ENCODE data around the gene FNBP1. TPM values are rescaled to one million over a fixed set of nuclear protein-coding genes. Genes with fewer than 3 reads are reported as not detected.
A peak's percentile ranks its signal among the peaks of the same experiment; 100 is the strongest.

Gene FNBP1
- total and polyA plus RNA-seq, 10 of the 15 experiments (the other 5 are each of a cell fraction or from before 2014, with no cell fraction given) = 64.5 to 353 (median 179) TPM

DNA sequence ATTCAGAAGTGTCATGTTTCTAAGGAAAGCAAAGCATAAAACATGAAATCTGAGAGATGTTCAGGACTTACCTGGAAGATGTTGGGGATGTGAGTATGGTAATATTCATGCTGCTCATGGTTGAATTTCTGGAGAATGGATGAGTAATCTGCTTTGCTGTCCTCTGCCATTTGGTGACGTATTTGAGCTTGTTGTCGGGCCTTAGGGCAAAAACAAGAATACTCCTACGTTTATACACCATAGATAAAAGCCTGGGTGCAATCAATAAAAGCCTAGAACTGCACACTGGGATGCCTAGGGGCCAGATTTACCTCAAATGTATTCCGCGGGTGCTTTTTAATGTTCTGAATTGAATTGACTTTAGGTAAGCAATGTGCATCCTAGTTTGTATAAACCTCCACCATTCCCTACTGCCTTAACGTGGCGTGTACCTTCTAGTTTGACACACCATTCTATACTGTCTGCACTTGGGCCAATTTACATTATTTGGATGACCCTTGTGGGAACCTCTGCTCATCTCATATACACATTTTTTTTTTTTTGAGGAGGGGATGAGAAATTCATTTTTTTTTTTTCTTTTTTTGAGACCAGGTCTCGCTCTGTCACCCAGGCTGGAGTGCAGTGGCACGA lies 113.4 kb downstream of the FNBP1 start:
- no peaks in the 10 kb centered on the region for H3K27me3 ChIP-seq (replicated peaks in 1 of 2; ENCODE audit: control insufficient read depth in 2 of 2, insufficient read depth in 2 of 2, low read length in 1 of 2)
- no peak for FAIRE-seq
- no peak for DNase-seq (ENCODE audit: low read depth, low spot score)
- H3K4me2 ChIP-seq (ENCODE audit: control insufficient read depth, insufficient read depth) = no peak overlapping the region
- TF ChIP-seq PML (IDR thresholded peaks at IDR 0.05; ENCODE audit: low read length) (peak; percentile 42; the same call in 1 of the 2 replicates), NBN (IDR thresholded peaks at IDR 0.05) (no peak), EP300 (IDR thresholded peaks at IDR 0.05; ENCODE audit: borderline replicate concordance in 1 of 2, control insufficient read depth in 1 of 2, low read depth in 2 of 2, low read length in 2 of 2) (no peak), POLR2AphosphoS5 (IDR thresholded peaks at IDR 0.05; ENCODE audit: low read length) (peak; percentile 76), POLR2A (IDR thresholded peaks at IDR 0.05; ENCODE audit: low read depth, low read length) (peak; percentile 40; the same call in 1 of the 2 replicates), CHD4 (IDR thresholded peaks at IDR 0.05) (no peak), ASH2L (IDR thresholded peaks at IDR 0.05; ENCODE audit: borderline replicate concordance, low read depth) (no peak), BHLHE40 (IDR thresholded peaks at IDR 0.05; ENCODE audit: borderline replicate concordance in 1 of 2, low read depth in 2 of 2, low read length in 1 of 2) (no peak), EGR1 (IDR thresholded peaks at IDR 0.05; ENCODE audit: borderline replicate concordance in 1 of 2, low read depth in 2 of 2, low read length in 2 of 2) (no peak), POLR2AphosphoS2 (IDR thresholded peaks at IDR 0.05; ENCODE audit: low read depth, low read length) (peak; percentile 54; the same call in 1 of the 2 replicates), CBX5 (IDR thresholded peaks at IDR 0.05; ENCODE audit: low read depth) (no peak), POU2F2 (IDR thresholded peaks at IDR 0.05; ENCODE audit: borderline replicate concordance, low read depth, low read length) (0 out of 3 replicates have a peak, but pooled peaks have one; percentile 7), IKZF1 (conservative IDR thresholded peaks at IDR 0.05) (no peak), RB1 (IDR thresholded peaks at IDR 0.05; ENCODE audit: borderline replicate concordance) (no peak)
- TF ChIP-seq, protein P1, sequence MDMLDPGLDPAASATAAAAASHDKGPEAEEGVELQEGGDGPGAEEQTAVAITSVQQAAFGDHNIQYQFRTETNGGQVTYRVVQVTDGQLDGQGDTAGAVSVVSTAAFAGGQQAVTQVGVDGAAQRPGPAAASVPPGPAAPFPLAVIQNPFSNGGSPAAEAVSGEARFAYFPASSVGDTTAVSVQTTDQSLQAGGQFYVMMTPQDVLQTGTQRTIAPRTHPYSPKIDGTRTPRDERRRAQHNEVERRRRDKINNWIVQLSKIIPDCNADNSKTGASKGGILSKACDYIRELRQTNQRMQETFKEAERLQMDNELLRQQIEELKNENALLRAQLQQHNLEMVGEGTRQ (IDR thresholded peaks at IDR 0.05; ENCODE audit: borderline replicate concordance, low read depth, low read length) = no peak
- TF ChIP-seq, protein P2, sequence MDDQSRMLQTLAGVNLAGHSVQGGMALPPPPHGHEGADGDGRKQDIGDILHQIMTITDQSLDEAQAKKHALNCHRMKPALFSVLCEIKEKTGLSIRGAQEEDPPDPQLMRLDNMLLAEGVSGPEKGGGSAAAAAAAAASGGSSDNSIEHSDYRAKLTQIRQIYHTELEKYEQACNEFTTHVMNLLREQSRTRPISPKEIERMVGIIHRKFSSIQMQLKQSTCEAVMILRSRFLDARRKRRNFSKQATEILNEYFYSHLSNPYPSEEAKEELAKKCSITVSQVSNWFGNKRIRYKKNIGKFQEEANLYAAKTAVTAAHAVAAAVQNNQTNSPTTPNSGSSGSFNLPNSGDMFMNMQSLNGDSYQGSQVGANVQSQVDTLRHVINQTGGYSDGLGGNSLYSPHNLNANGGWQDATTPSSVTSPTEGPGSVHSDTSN (IDR thresholded peaks at IDR 0.05; ENCODE audit: insufficient replicate concordance, low read depth, low read length) = no peak
- TF ChIP-seq, protein P3, sequence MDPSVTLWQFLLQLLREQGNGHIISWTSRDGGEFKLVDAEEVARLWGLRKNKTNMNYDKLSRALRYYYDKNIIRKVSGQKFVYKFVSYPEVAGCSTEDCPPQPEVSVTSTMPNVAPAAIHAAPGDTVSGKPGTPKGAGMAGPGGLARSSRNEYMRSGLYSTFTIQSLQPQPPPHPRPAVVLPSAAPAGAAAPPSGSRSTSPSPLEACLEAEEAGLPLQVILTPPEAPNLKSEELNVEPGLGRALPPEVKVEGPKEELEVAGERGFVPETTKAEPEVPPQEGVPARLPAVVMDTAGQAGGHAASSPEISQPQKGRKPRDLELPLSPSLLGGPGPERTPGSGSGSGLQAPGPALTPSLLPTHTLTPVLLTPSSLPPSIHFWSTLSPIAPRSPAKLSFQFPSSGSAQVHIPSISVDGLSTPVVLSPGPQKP (IDR thresholded peaks at IDR 0.05; ENCODE audit: low read depth, low read length) = no peak
- TF ChIP-seq, protein P4, sequence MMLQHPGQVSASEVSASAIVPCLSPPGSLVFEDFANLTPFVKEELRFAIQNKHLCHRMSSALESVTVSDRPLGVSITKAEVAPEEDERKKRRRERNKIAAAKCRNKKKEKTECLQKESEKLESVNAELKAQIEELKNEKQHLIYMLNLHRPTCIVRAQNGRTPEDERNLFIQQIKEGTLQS (IDR thresholded peaks at IDR 0.05; ENCODE audit: borderline replicate concordance, extremely low read depth, low read depth, low read length) = no peak
- peaks cover 24% of the 10 kb centered on the region for H3K4me1 ChIP-seq (ENCODE audit: control insufficient read depth, insufficient read depth, low read length)
- ChIA-PET CTCF (no interaction called here), POLR2A (no interaction called here), SMC1A (ENCODE audit: uncharacterized antibody, unreplicated experiment) (interaction anchor here (1.0 kb wide), 1 partner anchor 9 kb away, joined by 3 read pairs; no protein-coding TSS in a partner anchor), RAD21 (ENCODE audit: unreplicated experiment) (interaction anchor here (0.7 kb wide), 1 partner anchor 10 kb away, joined by 3 read pairs; no protein-coding TSS in a partner anchor)
- H3K9me3 ChIP-seq (replicated peaks; ENCODE audit: control insufficient read depth, insufficient read depth, low read length) = no peaks in the 10 kb centered on the region
- in situ Hi-C loops (cut with MboI) (no loop called here), intact Hi-C loops (cut with micrococcal nuclease; ENCODE audit: unreplicated experiment) (no loop called here)
- no peak for ATAC-seq
- peaks cover 15 to 43% of the 10 kb centered on the region in 2 experiments for H3K36me3 ChIP-seq (ENCODE audit: control insufficient read depth in 2 of 2, insufficient read depth in 2 of 2, low read length in 1 of 2)
- no peaks in the 10 kb centered on the region for H4K20me1 ChIP-seq (ENCODE audit: control insufficient read depth, insufficient read depth)
- no peak overlapping the region for H3K4me3 ChIP-seq
- no peak overlapping the region for H3K9ac ChIP-seq (ENCODE audit: control insufficient read depth, insufficient read depth, low read length)
- H3K79me2 ChIP-seq (ENCODE audit: control insufficient read depth, insufficient read depth, low read length) = peaks cover 45% of the 10 kb centered on the region
- H2AFZ ChIP-seq (ENCODE audit: control insufficient read depth, low read depth, low read length) = no peak overlapping the region
- BruUV-seq (replicated peaks) = no TSS peak
- H3K27ac ChIP-seq (ENCODE audit: control insufficient read depth, insufficient read depth) = no peak overlapping the region
- 92% methylated on average over 9 of the region's 9 CpGs for WGBS (ENCODE audit: insufficient coverage, insufficient replicate concordance, low lambda C conversion rate, missing lambda C conversion rate)
